GM19240 (cell line): ENCODE data around the gene APIP.

Source experiments
- DNase-seq: peaks from one replicate; pipeline ENCODE4 v3.0.0; 2011; ENCODE audit warnings: low spot score; ENCODE audit not compliant: insufficient read length

The APIP gene

GRCh38 chr11:34843271-34843670 lies 72.9 kb downstream of the APIP start:
- DNase-seq: no peak

GRCh38 chr11:34840736-34841386 lies 75.3 kb downstream of the APIP start:
- DNase-seq: peak; percentile 30

- DNase-seq: no peak
These were observed 76.2 kb downstream of the APIP start for GRCh38 chr11:34839969-34840368.

- DNase-seq: no peak
These were observed 79.0 kb downstream of the APIP start for GRCh38 chr11:34836958-34837856.

GRCh38 chr11:34833602-34834001 lies 82.6 kb downstream of the APIP start:
- no peak for DNase-seq
